Stimulated activated CD4-positive, alpha-beta T cell treated with anti-CD3 and anti-CD28 coated beads, Interleukin-12 subunit alpha, Interleukin-12 subunit beta, amount 100 ng/mL, for 48 hours (primary cell): ENCODE measurements around the gene PLIN4.
"Not testable (repeated sequence)": the region's sequence is repeated elsewhere in the genome, so short reads cannot be mapped to it uniquely, and the experiment has no call there.

Experiments used
- DNase-seq, 3 donors: peaks; one replicate each; pipeline ENCODE4 v3.0.0-alpha.2; 2020; ENCODE audit warnings: low read depth in 2 of 3, low spot score in 1 of 3

PLIN4 gene, protein sequence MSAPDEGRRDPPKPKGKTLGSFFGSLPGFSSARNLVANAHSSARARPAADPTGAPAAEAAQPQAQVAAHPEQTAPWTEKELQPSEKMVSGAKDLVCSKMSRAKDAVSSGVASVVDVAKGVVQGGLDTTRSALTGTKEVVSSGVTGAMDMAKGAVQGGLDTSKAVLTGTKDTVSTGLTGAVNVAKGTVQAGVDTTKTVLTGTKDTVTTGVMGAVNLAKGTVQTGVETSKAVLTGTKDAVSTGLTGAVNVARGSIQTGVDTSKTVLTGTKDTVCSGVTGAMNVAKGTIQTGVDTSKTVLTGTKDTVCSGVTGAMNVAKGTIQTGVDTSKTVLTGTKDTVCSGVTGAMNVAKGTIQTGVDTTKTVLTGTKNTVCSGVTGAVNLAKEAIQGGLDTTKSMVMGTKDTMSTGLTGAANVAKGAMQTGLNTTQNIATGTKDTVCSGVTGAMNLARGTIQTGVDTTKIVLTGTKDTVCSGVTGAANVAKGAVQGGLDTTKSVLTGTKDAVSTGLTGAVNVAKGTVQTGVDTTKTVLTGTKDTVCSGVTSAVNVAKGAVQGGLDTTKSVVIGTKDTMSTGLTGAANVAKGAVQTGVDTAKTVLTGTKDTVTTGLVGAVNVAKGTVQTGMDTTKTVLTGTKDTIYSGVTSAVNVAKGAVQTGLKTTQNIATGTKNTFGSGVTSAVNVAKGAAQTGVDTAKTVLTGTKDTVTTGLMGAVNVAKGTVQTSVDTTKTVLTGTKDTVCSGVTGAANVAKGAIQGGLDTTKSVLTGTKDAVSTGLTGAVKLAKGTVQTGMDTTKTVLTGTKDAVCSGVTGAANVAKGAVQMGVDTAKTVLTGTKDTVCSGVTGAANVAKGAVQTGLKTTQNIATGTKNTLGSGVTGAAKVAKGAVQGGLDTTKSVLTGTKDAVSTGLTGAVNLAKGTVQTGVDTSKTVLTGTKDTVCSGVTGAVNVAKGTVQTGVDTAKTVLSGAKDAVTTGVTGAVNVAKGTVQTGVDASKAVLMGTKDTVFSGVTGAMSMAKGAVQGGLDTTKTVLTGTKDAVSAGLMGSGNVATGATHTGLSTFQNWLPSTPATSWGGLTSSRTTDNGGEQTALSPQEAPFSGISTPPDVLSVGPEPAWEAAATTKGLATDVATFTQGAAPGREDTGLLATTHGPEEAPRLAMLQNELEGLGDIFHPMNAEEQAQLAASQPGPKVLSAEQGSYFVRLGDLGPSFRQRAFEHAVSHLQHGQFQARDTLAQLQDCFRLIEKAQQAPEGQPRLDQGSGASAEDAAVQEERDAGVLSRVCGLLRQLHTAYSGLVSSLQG (N-terminal part only)

GRCh38 chr19:4518345-4519171, at the start of gene PLIN4:
Gene PLIN4, minus strand, starts transcription at chr19:4518486. Its CDS starts 214 bp downstream, at chr19:4518272.
- DNase-seq, result no peak

DNA sequence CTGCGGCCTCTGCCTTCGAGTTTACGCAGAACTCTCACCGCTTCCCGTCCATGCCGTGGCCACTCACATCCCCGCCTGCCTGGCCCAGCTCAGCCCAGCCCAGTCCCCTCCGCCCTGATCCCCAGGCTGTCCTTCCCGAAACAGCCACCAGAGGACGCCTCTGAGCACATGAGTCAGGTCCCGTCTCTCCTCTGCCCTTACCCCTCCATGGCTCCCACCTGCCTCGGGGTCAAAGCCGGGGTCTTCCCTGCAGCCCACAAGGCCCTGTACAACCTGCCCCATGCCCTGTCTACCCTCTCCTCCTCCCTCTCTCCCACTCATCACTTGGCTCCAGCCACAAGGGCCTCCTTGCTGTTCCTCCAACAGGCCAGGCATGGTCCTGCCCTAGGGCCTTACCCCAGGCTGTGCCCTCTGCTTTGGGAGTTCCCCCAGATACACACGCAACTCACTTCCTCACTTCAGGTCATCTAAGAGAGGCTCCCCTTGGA, 49.3 kb upstream of the PLIN4 start:
- peak; percentile 50 to 80 (median 52) for DNase-seq

DNA sequence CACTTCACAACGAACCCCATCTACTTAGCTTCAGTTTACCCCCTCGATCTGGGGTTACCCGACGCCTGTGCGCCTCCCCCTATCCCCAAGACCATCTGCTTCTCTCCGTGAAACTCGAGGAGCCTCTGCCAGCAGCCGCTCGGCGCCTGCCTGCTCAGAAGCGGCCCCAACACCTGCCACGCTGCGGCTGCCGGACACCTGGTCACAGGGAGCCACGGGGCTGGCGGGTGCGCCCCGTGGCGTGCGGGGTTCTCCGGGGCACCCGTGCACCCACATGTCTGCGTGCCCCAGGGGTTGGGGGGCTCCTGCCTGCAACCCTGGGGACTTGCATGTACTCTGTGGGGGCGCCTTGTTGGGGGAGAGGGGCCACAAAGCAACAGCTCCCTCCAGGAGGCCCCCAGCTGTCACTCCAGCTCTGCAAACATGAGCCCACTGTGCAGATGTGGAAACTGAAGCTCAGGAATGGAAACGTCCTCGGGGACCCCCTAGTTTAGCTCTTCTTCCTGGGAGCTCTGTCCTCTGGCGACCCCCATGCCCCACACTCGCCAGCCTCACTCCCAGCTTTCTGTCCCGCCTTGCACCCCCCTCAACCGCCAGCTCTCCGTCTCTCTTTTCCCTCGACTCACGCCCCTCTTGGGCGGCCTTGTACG, 48.2 kb upstream of the PLIN4 start:
- no peak for DNase-seq

DNA sequence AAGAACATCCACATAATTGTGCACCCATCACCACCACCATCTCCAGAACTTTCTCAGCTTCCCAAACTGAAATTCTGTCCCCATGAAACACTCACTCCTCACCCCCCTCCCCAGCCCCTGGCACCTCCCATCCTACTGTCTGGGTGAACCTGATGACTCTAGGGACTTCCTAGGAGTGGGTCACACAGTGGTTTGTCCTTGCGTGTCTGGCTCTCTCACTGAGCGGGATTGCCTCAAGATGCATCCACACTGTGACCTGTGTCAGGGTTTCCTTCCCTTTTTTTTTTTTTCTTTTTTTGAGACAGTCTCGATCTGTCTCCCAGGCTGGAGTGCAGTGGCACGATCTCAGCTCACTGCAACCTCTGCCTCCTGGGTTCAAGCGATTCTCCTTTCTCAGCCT, 45.3 kb upstream of the PLIN4 start:
- not testable (repeated sequence) for DNase-seq

DNA sequence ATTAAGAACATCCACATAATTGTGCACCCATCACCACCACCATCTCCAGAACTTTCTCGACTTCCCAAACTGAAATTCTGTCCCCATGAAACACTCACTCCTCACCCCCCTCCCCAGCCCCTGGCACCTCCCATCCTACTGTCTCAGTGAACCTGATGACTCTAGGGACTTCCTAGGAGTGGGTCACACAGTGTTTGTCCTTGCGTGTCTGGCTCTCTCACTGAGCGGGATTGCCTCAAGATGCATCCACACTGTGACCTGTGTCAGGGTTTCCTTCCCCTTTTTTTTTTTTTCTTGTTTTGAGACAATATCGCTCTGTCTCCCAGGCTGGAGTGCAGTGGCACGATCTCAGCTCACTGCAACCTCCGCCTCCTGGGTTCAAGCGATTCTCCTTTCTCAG, 43.8 kb upstream of the PLIN4 start:
- DNase-seq, result not testable (repeated sequence)

- DNase-seq, result no peak
Measured at GRCh38 chr19:4559569-4559968, 41.3 kb upstream of the PLIN4 start, which contains the start of gene SEMA6B. Gene SEMA6B, minus strand, starts transcription at chr19:4559684. Its CDS starts 1,227 bp downstream, at chr19:4558457.

DNA sequence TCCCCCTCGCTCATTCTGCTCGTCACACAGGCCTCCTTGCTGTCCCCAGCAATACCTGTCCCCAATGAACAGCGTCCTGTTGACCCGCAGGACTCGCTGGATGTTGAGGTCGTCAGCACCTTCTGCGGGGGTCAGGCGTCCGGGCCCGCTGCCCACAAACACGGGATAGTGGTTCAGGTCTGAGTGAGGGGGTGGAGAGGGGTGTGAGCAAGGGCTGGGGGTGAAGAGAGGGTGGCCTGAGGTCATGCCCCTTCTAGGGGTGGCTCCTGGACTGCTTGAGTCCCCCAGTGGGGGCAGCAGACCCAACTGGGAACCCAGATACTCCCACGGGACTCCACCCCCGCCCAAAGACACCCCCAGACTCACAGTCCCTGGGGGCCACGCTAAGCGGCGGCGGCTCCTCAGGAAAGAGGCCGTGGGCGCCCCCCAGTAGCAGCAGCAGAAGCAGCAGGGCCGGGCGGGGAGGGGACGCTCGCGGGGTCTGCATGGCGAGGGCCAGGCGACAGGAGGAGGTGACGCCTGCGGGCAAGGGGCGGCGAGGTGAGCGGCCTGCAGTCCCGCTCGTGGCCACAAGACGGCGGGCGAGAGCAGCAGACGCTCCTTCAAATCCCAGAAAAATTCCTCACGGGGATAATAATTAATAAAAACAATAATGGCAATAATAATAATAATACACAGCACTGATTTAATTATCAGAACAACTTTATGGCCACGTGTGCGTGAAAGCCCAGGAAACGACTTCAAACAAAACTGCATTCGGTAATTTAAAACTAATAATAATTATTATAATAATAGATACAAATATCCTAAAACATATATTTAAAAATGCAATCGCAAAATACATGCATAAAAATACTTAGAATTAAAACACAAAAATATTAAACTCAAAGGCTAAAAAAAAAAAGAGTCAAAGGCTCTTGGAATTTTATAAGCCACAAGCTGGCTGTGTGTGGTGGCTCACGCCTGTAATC, 40.0 kb upstream of the PLIN4 start:
- DNase-seq, result peak in 2 of 3 donors; percentile 18 to 35

GRCh38 chr19:4557144-4557970, 39.1 kb upstream of the PLIN4 start:
- peak in 1 of 3 donors; percentile 21 for DNase-seq

DNA sequence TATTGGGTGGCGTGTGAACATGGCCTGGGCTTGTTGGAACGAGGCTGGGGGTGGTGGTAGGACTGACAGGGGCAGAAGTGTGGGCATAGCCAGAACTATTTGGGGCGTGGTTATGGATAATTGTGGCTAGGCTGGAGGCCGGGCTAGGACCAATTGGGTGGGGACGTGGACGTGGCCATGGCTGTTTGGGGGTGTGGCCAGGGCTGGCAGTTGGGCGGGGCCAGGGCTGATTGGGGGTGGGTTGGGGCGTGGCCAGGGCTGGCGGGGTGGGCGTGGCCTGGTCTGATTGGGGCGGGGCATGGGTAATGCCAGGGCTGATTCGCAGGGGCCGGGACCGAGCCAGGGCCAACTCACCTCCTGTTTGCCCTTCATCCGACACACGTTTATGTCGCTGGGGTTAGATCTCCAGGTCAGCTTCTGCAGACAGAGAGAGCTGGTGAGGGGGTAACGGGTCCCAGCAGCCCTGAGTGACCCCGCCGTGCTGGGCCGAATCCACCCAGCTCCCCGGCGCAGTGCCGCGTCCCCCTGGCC, 38.4 kb upstream of the PLIN4 start:
- peak in 2 of 3 donors; percentile 26 to 27 for DNase-seq

DNA sequence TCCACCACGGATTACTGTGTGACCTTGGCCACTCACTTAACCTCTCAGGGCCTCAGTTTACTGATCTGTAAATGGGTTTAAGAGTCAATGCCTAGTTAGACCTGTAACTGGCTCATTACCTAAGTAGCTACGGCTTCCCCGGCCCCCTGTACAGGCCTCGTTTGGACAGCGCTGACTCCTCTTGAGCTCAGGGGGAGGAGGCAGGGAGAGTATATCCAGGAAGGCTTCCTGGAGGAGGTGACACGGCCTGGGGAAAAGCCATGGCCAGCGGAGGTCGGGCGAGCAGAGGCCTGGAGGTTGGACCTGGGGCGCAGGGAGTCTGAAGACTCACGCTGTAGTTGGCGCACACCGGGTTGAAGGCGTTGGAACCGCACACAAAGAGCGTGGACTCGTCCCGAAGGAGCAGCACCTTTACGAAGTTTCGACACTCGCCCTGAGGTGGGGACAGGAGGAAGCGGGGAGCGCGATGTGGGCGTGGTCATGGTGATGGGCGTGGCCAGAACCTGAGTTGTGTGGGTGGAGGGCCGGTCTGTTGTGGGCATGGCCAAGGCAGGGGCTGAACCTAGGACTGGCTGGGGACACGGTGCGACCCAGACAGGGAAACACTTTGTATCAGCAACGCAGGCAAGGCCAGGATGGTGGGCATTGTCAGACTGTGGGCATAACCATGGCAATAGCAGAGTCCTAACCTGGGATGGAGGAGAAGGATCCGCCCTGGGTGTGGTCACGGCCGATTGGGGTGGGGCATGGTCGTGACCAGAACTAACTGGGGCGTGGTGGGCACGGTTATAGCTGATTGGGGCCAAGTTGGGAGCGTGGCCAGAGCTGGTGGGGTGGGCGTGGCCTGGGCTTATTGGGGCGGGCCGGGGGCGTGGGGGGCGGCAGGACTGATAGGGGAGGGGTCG, 37.6 kb upstream of the PLIN4 start:
- DNase-seq, result no peak

DNA sequence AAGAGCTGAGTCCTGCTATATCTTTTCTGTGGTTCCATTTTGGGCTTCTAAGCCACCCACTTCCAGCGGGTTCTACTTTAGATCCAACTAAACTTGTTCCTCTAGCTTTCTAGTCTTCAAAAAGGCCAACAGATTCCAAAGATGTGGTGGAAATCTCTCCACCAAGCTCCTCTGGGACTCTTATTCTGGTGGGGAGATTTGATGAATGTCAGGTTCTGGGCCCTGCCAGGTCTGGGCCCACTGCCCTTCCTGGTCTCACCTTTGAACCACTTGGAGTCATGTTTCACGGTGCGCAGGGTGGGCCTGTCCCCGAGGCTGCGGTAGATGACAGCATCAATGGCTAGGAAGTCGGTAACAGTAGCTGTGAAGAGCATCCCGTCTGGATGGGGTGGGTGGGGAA, 36.4 kb upstream of the PLIN4 start:
- no peak for DNase-seq

- no peak for DNase-seq
Measured at GRCh38 chr19:4553775-4554174, 35.5 kb upstream of the PLIN4 start.

DNA sequence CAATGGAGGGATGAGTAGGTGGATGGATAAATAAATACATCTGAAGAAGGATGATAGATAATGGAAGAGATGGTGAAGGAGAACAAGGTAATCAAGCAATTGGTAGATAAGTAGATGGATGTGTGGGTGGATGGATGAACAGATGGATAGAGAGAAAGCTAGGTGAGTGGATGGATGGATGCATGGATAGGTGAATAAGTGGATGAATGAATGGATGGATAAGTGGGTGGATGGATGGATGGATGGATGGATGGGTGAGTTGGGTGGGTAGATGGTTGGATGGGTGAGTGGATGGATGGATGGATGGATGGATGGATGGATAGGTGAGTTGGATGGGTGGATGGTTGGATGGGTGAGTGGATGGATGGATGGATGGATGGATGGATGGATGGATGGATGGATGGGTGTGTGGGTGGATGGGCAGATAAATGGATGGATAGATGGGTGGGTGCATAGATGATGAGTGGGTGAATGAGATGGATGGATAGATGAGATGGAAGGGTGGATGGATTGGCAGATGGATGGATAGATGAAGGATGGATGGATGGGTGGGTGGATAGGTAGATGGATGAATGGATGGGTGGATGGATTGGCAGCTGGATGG, 34.9 kb upstream of the PLIN4 start:
- no peak for DNase-seq

GRCh38 chr19:4552525-4552819, 34.2 kb upstream of the PLIN4 start:
- DNase-seq, result no peak

GRCh38 chr19:4550479-4551050, 32.3 kb upstream of the PLIN4 start:
- no peak for DNase-seq

- no peak for DNase-seq
Measured at GRCh38 chr19:4550018-4550417, 31.7 kb upstream of the PLIN4 start.
